ENCODE results near the gene LCP2.

LCP2 gene

GRCh38 chr5:170216257-170216864 is 81.2 kb downstream of the LCP2 start:
- H3K9me3 Mint-ChIP-seq = no peaks in the 10 kb centered on the region
- H3K36me3 Mint-ChIP-seq = no peaks in the 10 kb centered on the region
- no peak for DNase-seq (ENCODE audit: low spot score in 2 of 2)
- H3K4me3 Mint-ChIP-seq = no peak overlapping the region
- ATAC-seq = no peak
- no peak overlapping the region for H3K27ac Mint-ChIP-seq
- no peaks in the 10 kb centered on the region for H3K4me1 Mint-ChIP-seq

DNA sequence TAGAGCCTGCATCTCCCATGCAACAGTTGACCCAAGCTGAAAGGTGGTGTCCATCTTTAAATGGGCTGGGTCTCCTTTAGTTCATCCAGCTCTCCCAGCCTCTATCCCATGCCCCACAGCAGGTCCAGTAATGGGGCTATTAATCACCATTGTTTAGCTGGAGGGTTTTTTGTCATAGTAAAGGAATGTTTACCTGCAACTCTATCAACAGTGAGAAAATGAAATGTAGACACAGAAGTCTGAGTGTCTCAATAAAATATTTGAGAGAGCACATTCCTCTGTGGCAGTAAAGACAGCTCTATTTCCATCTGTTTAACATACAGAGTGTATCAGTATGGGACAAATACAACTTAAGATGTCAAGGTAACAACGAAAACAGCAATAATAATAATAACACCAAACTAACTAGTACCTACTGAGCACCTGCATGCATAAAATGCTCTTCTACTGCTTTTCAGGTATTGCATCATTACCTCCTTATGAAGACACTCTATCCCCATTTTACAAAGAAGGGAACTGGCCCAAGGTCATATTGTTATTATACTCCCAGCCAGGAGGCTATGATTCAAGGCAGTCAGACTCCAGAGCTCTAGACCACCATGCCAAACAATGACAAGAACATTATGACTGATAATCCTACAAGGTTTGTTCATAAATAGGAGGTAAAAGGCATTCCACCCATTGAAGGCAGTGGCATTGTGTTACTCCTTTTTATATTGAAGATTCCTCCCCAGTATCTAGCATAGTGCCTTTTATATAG is 85.8 kb downstream of the LCP2 start:
- H3K36me3 Mint-ChIP-seq = no peaks in the 10 kb centered on the region
- ATAC-seq (no peak), DNase-seq (ENCODE audit: low spot score in 2 of 2) (no peak)
- H3K27ac Mint-ChIP-seq = no peak overlapping the region
- no peaks in the 10 kb centered on the region for H3K4me1 Mint-ChIP-seq
- no peaks in the 10 kb centered on the region for H3K9me3 Mint-ChIP-seq
- no peak overlapping the region for H3K4me3 Mint-ChIP-seq

DNA sequence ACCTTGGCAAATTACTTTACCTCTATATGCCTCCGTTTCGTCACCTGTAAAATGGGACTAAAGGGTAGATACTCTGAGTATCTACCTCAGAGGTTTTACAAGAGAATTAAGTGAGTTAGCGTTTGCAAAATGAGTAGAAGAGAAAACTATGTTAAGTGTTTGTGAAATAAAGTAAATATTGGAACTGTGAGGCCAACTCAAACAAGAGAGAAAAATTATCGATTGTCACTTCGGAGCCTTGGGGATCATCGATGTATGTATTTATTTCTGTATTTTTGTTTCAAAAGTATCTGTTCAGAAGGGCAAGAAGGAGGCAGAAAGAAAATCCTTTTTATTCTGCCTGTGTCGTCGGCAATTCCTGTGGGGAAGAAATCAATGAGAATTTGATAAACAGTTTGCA is 90.6 kb downstream of the LCP2 start:
- Mint-ChIP-seq H3K4me3 (no peak overlapping the region), H3K4me1 (no peaks in the 10 kb centered on the region), H3K9me3 (no peaks in the 10 kb centered on the region), H3K27ac (no peak overlapping the region), H3K36me3 (no peaks in the 10 kb centered on the region)
- no peak for DNase-seq (ENCODE audit: low spot score in 2 of 2)
- ATAC-seq = no peak

DNA sequence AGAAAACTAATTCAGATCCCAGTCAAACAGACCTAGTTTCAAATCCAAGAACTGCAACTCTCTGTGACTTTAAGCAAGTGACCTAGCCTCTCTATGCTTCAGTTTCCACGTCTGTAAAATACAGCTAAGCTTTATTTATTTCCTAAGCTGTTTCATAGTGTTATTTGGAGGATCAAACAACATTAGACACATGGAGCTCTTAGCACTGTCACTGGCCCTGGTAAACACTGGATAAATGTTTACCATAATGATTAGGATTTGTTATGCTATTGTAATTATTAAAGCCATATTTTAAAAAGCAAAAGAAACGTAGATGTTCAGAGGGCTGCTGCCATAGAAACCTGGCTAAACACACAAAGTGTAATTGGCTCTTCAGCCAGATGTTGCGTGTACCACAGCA is 91.4 kb downstream of the LCP2 start:
- no peak overlapping the region for H3K27ac Mint-ChIP-seq
- no peaks in the 10 kb centered on the region for H3K9me3 Mint-ChIP-seq
- H3K4me3 Mint-ChIP-seq = no peak overlapping the region
- no peak for ATAC-seq
- DNase-seq (ENCODE audit: low spot score in 2 of 2) = no peak
- no peaks in the 10 kb centered on the region for H3K4me1 Mint-ChIP-seq
- no peaks in the 10 kb centered on the region for H3K36me3 Mint-ChIP-seq

GRCh38 chr5:170204202-170204601 is 93.4 kb downstream of the LCP2 start:
- Mint-ChIP-seq H3K4me3 (no peak overlapping the region), H3K27ac (no peak overlapping the region), H3K36me3 (no peaks in the 10 kb centered on the region), H3K9me3 (no peaks in the 10 kb centered on the region), H3K4me1 (no peaks in the 10 kb centered on the region)
- DNase-seq (ENCODE audit: low spot score in 2 of 2) (no peak), ATAC-seq (no peak)

DNA sequence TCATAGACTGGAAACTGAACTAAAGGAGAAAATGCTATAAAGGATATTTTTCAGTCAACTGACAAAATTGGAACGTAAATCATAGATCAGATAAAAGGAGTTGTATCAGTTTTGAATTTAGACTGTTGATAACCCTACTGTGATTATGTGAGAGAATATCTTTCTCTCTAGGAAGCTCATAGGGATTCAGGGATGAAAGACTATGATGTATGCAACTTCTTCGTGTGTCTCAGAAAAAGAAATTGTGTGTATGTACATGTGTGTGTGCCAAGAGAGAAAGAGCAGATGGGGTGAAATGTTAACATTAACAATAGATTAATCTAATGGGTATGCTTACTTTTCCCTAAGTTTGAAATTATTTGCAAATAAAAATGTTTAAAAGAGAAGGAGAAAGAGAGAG is 95.5 kb downstream of the LCP2 start:
- Mint-ChIP-seq H3K9me3 (no peaks in the 10 kb centered on the region), H3K36me3 (no peaks in the 10 kb centered on the region), H3K4me3 (no peak overlapping the region), H3K27ac (no peak overlapping the region), H3K4me1 (no peaks in the 10 kb centered on the region)
- no peak for DNase-seq (ENCODE audit: low spot score in 2 of 2)
- no peak for ATAC-seq

GRCh38 chr5:170201311-170201710 is 96.3 kb downstream of the LCP2 start:
- ATAC-seq = no peak
- Mint-ChIP-seq H3K36me3 (no peaks in the 10 kb centered on the region), H3K4me1 (no peaks in the 10 kb centered on the region), H3K9me3 (no peaks in the 10 kb centered on the region), H3K4me3 (no peak overlapping the region), H3K27ac (no peak overlapping the region)
- DNase-seq (ENCODE audit: low spot score in 2 of 2) = no peak

- Mint-ChIP-seq H3K9me3 (no peaks in the 10 kb centered on the region), H3K27ac (no peak overlapping the region), H3K36me3 (no peaks in the 10 kb centered on the region), H3K4me3 (no peak overlapping the region), H3K4me1 (no peaks in the 10 kb centered on the region)
- ATAC-seq (no peak), DNase-seq (ENCODE audit: low spot score in 2 of 2) (no peak)
Observed at GRCh38 chr5:170200876-170201275, 96.7 kb downstream of the LCP2 start.
